ENCODE data around the gene MARCHF10. TPM values are rescaled to one million over a fixed set of nuclear protein-coding genes. Genes with fewer than 3 reads are reported as not detected.

Gene MARCHF10
- total RNA-seq, 1 donor from 2014 or later: not detected

- H3K4me3 Mint-ChIP-seq: no peak overlapping the region
- no peaks in the 10 kb centered on the region for H3K27me3 Mint-ChIP-seq
- no peak for DNase-seq
- intact Hi-C loops (cut with micrococcal nuclease): no loop called here
- H3K9me3 Mint-ChIP-seq: no peaks in the 10 kb centered on the region
- H3K4me1 Mint-ChIP-seq: no peaks in the 10 kb centered on the region
- H3K36me3 Mint-ChIP-seq (ENCODE audit: low read depth): no peaks in the 10 kb centered on the region
- no peak overlapping the region for H3K27ac Mint-ChIP-seq
These were observed 129.7 kb downstream of the MARCHF10 start for GRCh38 chr17:62678214-62678919.

GRCh38 chr17:62676952-62677596 is 131.0 kb downstream of the MARCHF10 start:
- Mint-ChIP-seq H3K27ac (no peak overlapping the region), H3K36me3 (ENCODE audit: low read depth) (no peaks in the 10 kb centered on the region), H3K9me3 (no peaks in the 10 kb centered on the region), H3K27me3 (no peaks in the 10 kb centered on the region), H3K4me3 (no peak overlapping the region), H3K4me1 (no peaks in the 10 kb centered on the region)
- intact Hi-C loops (cut with micrococcal nuclease): no loop called here
- DNase-seq: no peak

GRCh38 chr17:62676231-62676943 is 131.7 kb downstream of the MARCHF10 start:
- intact Hi-C loops (cut with micrococcal nuclease): no loop called here
- Mint-ChIP-seq H3K27me3 (no peaks in the 10 kb centered on the region), H3K9me3 (no peaks in the 10 kb centered on the region), H3K4me3 (no peak overlapping the region), H3K36me3 (ENCODE audit: low read depth) (no peaks in the 10 kb centered on the region), H3K27ac (no peak overlapping the region), H3K4me1 (no peaks in the 10 kb centered on the region)
- no peak for DNase-seq

GRCh38 chr17:62675701-62676100 is 132.4 kb downstream of the MARCHF10 start:
- no peaks in the 10 kb centered on the region for H3K36me3 Mint-ChIP-seq (ENCODE audit: low read depth)
- H3K27me3 Mint-ChIP-seq: no peaks in the 10 kb centered on the region
- no peak overlapping the region for H3K27ac Mint-ChIP-seq
- H3K9me3 Mint-ChIP-seq: no peaks in the 10 kb centered on the region
- no peaks in the 10 kb centered on the region for H3K4me1 Mint-ChIP-seq
- no peak for DNase-seq
- intact Hi-C loops (cut with micrococcal nuclease): no loop called here
- H3K4me3 Mint-ChIP-seq: no peak overlapping the region

- no peak for DNase-seq
- intact Hi-C loops (cut with micrococcal nuclease): no loop called here
- H3K27ac Mint-ChIP-seq: no peak overlapping the region
- H3K27me3 Mint-ChIP-seq: no peaks in the 10 kb centered on the region
- no peaks in the 10 kb centered on the region for H3K9me3 Mint-ChIP-seq
- no peaks in the 10 kb centered on the region for H3K4me1 Mint-ChIP-seq
- no peak overlapping the region for H3K4me3 Mint-ChIP-seq
- H3K36me3 Mint-ChIP-seq (ENCODE audit: low read depth): no peaks in the 10 kb centered on the region
These were observed 132.9 kb downstream of the MARCHF10 start for GRCh38 chr17:62675260-62675659.

- no peak overlapping the region for H3K27ac Mint-ChIP-seq
- no peaks in the 10 kb centered on the region for H3K36me3 Mint-ChIP-seq (ENCODE audit: low read depth)
- H3K4me3 Mint-ChIP-seq: no peak overlapping the region
- no peaks in the 10 kb centered on the region for H3K27me3 Mint-ChIP-seq
- H3K4me1 Mint-ChIP-seq: no peaks in the 10 kb centered on the region
- H3K9me3 Mint-ChIP-seq: no peaks in the 10 kb centered on the region
- intact Hi-C loops (cut with micrococcal nuclease): no loop called here
- DNase-seq: no peak
These were observed 133.3 kb downstream of the MARCHF10 start for GRCh38 chr17:62674841-62675240.

- H3K9me3 Mint-ChIP-seq: no peaks in the 10 kb centered on the region
- no peak overlapping the region for H3K27ac Mint-ChIP-seq
- H3K36me3 Mint-ChIP-seq (ENCODE audit: low read depth): no peaks in the 10 kb centered on the region
- no peak overlapping the region for H3K4me3 Mint-ChIP-seq
- H3K4me1 Mint-ChIP-seq: no peaks in the 10 kb centered on the region
- H3K27me3 Mint-ChIP-seq: no peaks in the 10 kb centered on the region
- DNase-seq: no peak
- intact Hi-C loops (cut with micrococcal nuclease): no loop called here
These were observed 133.8 kb downstream of the MARCHF10 start for GRCh38 chr17:62674363-62674739.

GRCh38 chr17:62673614-62674362 is 134.3 kb downstream of the MARCHF10 start:
- no peak overlapping the region for H3K27ac Mint-ChIP-seq
- H3K4me1 Mint-ChIP-seq: no peaks in the 10 kb centered on the region
- no peak overlapping the region for H3K4me3 Mint-ChIP-seq
- H3K36me3 Mint-ChIP-seq (ENCODE audit: low read depth): no peaks in the 10 kb centered on the region
- intact Hi-C loops (cut with micrococcal nuclease): no loop called here
- H3K27me3 Mint-ChIP-seq: peaks cover under 1% of the 10 kb centered on the region
- DNase-seq: no peak
- no peaks in the 10 kb centered on the region for H3K9me3 Mint-ChIP-seq

- Mint-ChIP-seq H3K4me3 (no peak overlapping the region), H3K27me3 (peaks cover 4% of the 10 kb centered on the region), H3K27ac (no peak overlapping the region), H3K9me3 (no peaks in the 10 kb centered on the region), H3K36me3 (ENCODE audit: low read depth) (no peaks in the 10 kb centered on the region), H3K4me1 (no peaks in the 10 kb centered on the region)
- intact Hi-C loops (cut with micrococcal nuclease): loop anchor here (1.0 kb wide), 1 partner anchor 733 kb away; no protein-coding TSS in a partner anchor
- DNase-seq: no peak
These were observed 135.2 kb downstream of the MARCHF10 start for GRCh38 chr17:62672957-62673356.

- intact Hi-C loops (cut with micrococcal nuclease): no loop called here
- H3K27ac Mint-ChIP-seq: no peak overlapping the region
- no peak overlapping the region for H3K4me3 Mint-ChIP-seq
- H3K4me1 Mint-ChIP-seq: no peaks in the 10 kb centered on the region
- no peaks in the 10 kb centered on the region for H3K9me3 Mint-ChIP-seq
- DNase-seq: no peak
- peaks cover 4% of the 10 kb centered on the region for H3K27me3 Mint-ChIP-seq
- no peaks in the 10 kb centered on the region for H3K36me3 Mint-ChIP-seq (ENCODE audit: low read depth)
These were observed 136.6 kb downstream of the MARCHF10 start for GRCh38 chr17:62671553-62671952.

GRCh38 chr17:62670202-62670821 is 137.8 kb downstream of the MARCHF10 start:
- no peaks in the 10 kb centered on the region for H3K36me3 Mint-ChIP-seq (ENCODE audit: low read depth)
- H3K9me3 Mint-ChIP-seq: no peaks in the 10 kb centered on the region
- H3K4me1 Mint-ChIP-seq: no peaks in the 10 kb centered on the region
- no peak for DNase-seq
- intact Hi-C loops (cut with micrococcal nuclease): no loop called here
- H3K27ac Mint-ChIP-seq: no peak overlapping the region
- H3K27me3 Mint-ChIP-seq: peaks cover 4% of the 10 kb centered on the region
- H3K4me3 Mint-ChIP-seq: no peak overlapping the region

GRCh38 chr17:62668091-62668804 is 139.9 kb downstream of the MARCHF10 start:
- Mint-ChIP-seq H3K27me3 (peaks cover 9% of the 10 kb centered on the region), H3K36me3 (ENCODE audit: low read depth) (no peaks in the 10 kb centered on the region)
- no peak for DNase-seq

More at GRCh38 chr17:62668091-62668804, 139.9 kb downstream of the MARCHF10 start:
- Mint-ChIP-seq H3K9me3 (no peaks in the 10 kb centered on the region), H3K27ac (no peak overlapping the region), H3K4me1 (no peaks in the 10 kb centered on the region), H3K4me3 (no peak overlapping the region)
- intact Hi-C loops (cut with micrococcal nuclease): no loop called here

Measured in activated CD4-positive, alpha-beta T cell treated with anti-CD3 and anti-CD28 coated beads, Interleukin-2, amount 10 ng/mL, durations not matched to agents 24 days and 14 days (primary cell).